Renal cortex interstitium (tissue), 11 donors: ENCODE results near the gene NOL11. TPM values are rescaled to one million over a fixed set of nuclear protein-coding genes. Genes with fewer than 3 reads are reported as not detected.

Experiments used
- DNase-seq, 11 donors: peaks; one replicate each; pipeline ENCODE4 v3.0.0-alpha.2; 2013; ENCODE audit warnings: low read depth in 9 of 11, low spot score in 4 of 11; ENCODE audit errors: extremely low read depth in 1 of 11
- polyA plus RNA-seq, 3 donors: library from polyadenylated mRNA; unstranded; fragments of 120-200 nt; gene quantifications; one replicate each; pipeline ENCODE4 v1.2.1, GENCODE V29; 2013; ENCODE audit not compliant: insufficient read length in 3 of 3

The NOL11 gene
- polyA plus RNA-seq, 3 donors, result 81.9 to 111 (median 83.0) TPM

GRCh38 chr17:67785504-67785903 is 67.8 kb downstream of the NOL11 start:
- no peak for DNase-seq

Other genes starting within 250 kb of the NOL11 start
- 100 to 1,000 TPM; 122 to 127 (median 123) TPM for gene BPTF, start 107.6 kb downstream of the NOL11 start, polyA plus RNA-seq